ENCODE data around the gene SEMA5B. TPM values are rescaled to one million over a fixed set of nuclear protein-coding genes. Genes with fewer than 3 reads are reported as not detected.

Gene SEMA5B
- total RNA-seq, 1 experiment from 2014 or later: 1.0 TPM

GRCh38 chr3:122934251-122934650 lies 93.3 kb downstream of the SEMA5B start:
- CTCF ChIA-PET: no interaction called here
- BruUV-seq (replicated peaks): no TSS peak
- TF ChIP-seq CTCF (IDR thresholded peaks at IDR 0.05; ENCODE audit: insufficient read depth in 1 of 2, low read depth in 1 of 2, low read length in 1 of 2, severe bottlenecking in 1 of 2, unreplicated experiment in 1 of 2): no peak
- peaks cover 5% of the 10 kb centered on the region for H3K36me3 Mint-ChIP-seq (ENCODE audit: insufficient read depth, unreplicated experiment)
- Histone ChIP-seq H3K9me3 (no peaks in the 10 kb centered on the region; the same call in 1 of the 2 replicates), H3K27me3 (replicated peaks; ENCODE audit: control insufficient read depth, insufficient read depth, low read length) (no peaks in the 10 kb centered on the region), H3K36me3 (ENCODE audit: control insufficient read depth, insufficient read depth, low read length) (no peaks in the 10 kb centered on the region), H3K4me3 (ENCODE audit: low read depth, low read length) (no peak overlapping the region), H3K4me1 (peaks cover 13% of the 10 kb centered on the region)
- H3K4me1 Mint-ChIP-seq (ENCODE audit: low read depth, unreplicated experiment): peaks cover 4% of the 10 kb centered on the region
- H3K4me3 Mint-ChIP-seq (ENCODE audit: unreplicated experiment): no peak overlapping the region
- no peak for DNase-seq
- H3K27ac Mint-ChIP-seq (ENCODE audit: unreplicated experiment): no peak overlapping the region
- H3K9me3 Mint-ChIP-seq (ENCODE audit: unreplicated experiment): no peaks in the 10 kb centered on the region
- intact Hi-C loops (cut with micrococcal nuclease; ENCODE audit: unreplicated experiment): no loop called here
- no peaks in the 10 kb centered on the region for H3K27me3 Mint-ChIP-seq (ENCODE audit: insufficient read depth, unreplicated experiment)
- POLR2A ChIA-PET: no interaction called here

- ChIA-PET CTCF (no interaction called here), POLR2A (no interaction called here)
- no peak overlapping the region for H3K4me3 ChIP-seq (ENCODE audit: low read depth, low read length)
- H3K9me3 Mint-ChIP-seq (ENCODE audit: unreplicated experiment): no peaks in the 10 kb centered on the region
- H3K27ac Mint-ChIP-seq (ENCODE audit: unreplicated experiment): peak overlapping the region; percentile 9
- H3K4me1 Mint-ChIP-seq (ENCODE audit: low read depth, unreplicated experiment): no peaks in the 10 kb centered on the region
- H3K4me3 Mint-ChIP-seq (ENCODE audit: unreplicated experiment): no peak overlapping the region
- no peak for TF ChIP-seq CTCF (IDR thresholded peaks at IDR 0.05; ENCODE audit: insufficient read depth in 1 of 2, low read depth in 1 of 2, low read length in 1 of 2, severe bottlenecking in 1 of 2, unreplicated experiment in 1 of 2)
- BruUV-seq (replicated peaks): no TSS peak
- intact Hi-C loops (cut with micrococcal nuclease; ENCODE audit: unreplicated experiment): no loop called here
- no peaks in the 10 kb centered on the region for H3K27me3 Mint-ChIP-seq (ENCODE audit: insufficient read depth, unreplicated experiment)
- H3K4me1 ChIP-seq: peaks cover 13% of the 10 kb centered on the region
- no peaks in the 10 kb centered on the region; the same call in 1 of the 2 replicates for H3K9me3 ChIP-seq
- no peaks in the 10 kb centered on the region for H3K27me3 ChIP-seq (replicated peaks; ENCODE audit: control insufficient read depth, insufficient read depth, low read length)
- DNase-seq: no peak
- no peaks in the 10 kb centered on the region for H3K36me3 Mint-ChIP-seq (ENCODE audit: insufficient read depth, unreplicated experiment)
- no peaks in the 10 kb centered on the region for H3K36me3 ChIP-seq (ENCODE audit: control insufficient read depth, insufficient read depth, low read length)
Measured at GRCh38 chr3:122932251-122932967, 95.2 kb downstream of the SEMA5B start.

- Mint-ChIP-seq H3K4me3 (ENCODE audit: unreplicated experiment) (no peak overlapping the region), H3K27me3 (ENCODE audit: insufficient read depth, unreplicated experiment) (no peaks in the 10 kb centered on the region), H3K36me3 (ENCODE audit: insufficient read depth, unreplicated experiment) (no peaks in the 10 kb centered on the region), H3K27ac (ENCODE audit: unreplicated experiment) (no peak overlapping the region), H3K9me3 (ENCODE audit: unreplicated experiment) (no peaks in the 10 kb centered on the region), H3K4me1 (ENCODE audit: low read depth, unreplicated experiment) (no peaks in the 10 kb centered on the region)
- intact Hi-C loops (cut with micrococcal nuclease; ENCODE audit: unreplicated experiment): no loop called here
- DNase-seq: no peak
- ChIA-PET POLR2A (no interaction called here), CTCF (no interaction called here)
- H3K27me3 ChIP-seq (replicated peaks; ENCODE audit: control insufficient read depth, insufficient read depth, low read length): no peaks in the 10 kb centered on the region
- no TSS peak for BruUV-seq (replicated peaks)
- no peak overlapping the region for H3K4me3 ChIP-seq (ENCODE audit: low read depth, low read length)
- H3K4me1 ChIP-seq: peaks cover 13% of the 10 kb centered on the region
- no peak for TF ChIP-seq CTCF (IDR thresholded peaks at IDR 0.05; ENCODE audit: insufficient read depth in 1 of 2, low read depth in 1 of 2, low read length in 1 of 2, severe bottlenecking in 1 of 2, unreplicated experiment in 1 of 2)
- no peaks in the 10 kb centered on the region; the same call in 1 of the 2 replicates for H3K9me3 ChIP-seq
- H3K36me3 ChIP-seq (ENCODE audit: control insufficient read depth, insufficient read depth, low read length): no peaks in the 10 kb centered on the region
Measured at GRCh38 chr3:122931636-122932035, 95.9 kb downstream of the SEMA5B start.

Measured in Caco-2 (cell line).